Neural progenitor cell (in vitro differentiated cells): ENCODE measurements around the gene SSBP3.

Source experiments
- CTCF ChIP-seq: fragments of 200-600 bp; sonication (generic); IDR thresholded peaks from 2 replicates; pipeline ENCODE4 v1.5.1; 2017; ENCODE audit warnings: antibody characterized with exemption, mild to moderate bottlenecking
- EZH2 ChIP-seq: fragments of 200-600 bp; sonication (generic); IDR thresholded peaks from 2 replicates; pipeline ENCODE4 v1.6.1; 2017; ENCODE audit warnings: antibody characterized with exemption, mild to moderate bottlenecking, moderate library complexity
- EZH2phosphoT487 ChIP-seq: fragments of 200-600 bp; sonication (generic); IDR thresholded peaks from 2 replicates; pipeline ENCODE4 v1.6.1; 2017; ENCODE audit warnings: antibody characterized with exemption

DNA sequence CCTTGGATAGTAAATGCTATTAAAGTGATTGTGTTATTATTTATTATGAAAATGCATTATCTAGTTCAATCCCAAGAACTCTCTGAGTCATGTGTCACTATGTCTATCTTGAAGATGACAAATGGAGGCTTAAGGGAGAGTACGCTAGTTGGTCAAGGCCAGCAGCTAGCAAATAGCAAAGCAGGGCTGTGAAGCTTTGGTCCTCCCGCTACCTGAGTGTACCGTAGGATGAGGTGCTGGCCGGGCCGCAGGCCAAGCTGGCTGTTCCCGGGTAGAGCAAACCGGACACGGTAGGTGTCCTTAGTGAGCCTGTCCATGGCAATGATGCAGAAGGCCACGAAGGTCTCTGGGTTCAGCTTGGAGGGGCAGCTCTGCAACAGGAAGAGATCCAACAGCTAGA lies 215.7 kb downstream of the SSBP3 start:
- no peak for TF ChIP-seq CTCF
- TF ChIP-seq EZH2 = no peak
- TF ChIP-seq EZH2phosphoT487 = no peak
